Measurements from ENCODE around the gene ANO1. TPM values are rescaled to one million over a fixed set of nuclear protein-coding genes. Genes with fewer than 3 reads are reported as not detected.

The ANO1 gene
- total RNA-seq, 8 experiments from 2014 or later: 0.20 to 0.71 (median 0.29) TPM; not detected in 2

DNA sequence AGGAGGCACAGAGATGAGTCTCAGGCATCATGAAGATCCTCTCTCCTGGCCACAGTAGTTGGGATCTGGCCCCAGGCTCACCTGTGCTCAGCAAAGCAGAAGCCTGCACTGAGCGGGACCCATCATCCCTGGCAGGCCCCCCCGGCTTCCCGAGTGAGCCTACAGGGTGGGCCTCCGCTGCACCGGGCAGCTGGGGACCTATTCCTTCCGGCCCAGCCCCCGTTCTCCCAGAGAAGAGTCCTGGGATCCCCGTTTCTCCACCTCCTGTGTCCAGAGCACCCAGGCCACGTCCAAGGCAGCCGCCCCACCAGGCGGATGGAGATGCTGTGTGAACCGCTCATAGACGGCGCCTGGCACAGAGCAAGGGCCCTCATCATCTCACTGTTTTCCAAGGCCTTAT, 52.5 kb downstream of the ANO1 start:
- no peak overlapping the region for H3K27ac ChIP-seq
- in situ Hi-C loops (cut with MboI; ENCODE audit: low pct_unique_long_range_greater_than_20kb in 2 of 9, low sequenced_read_pairs in 9 of 9, unreplicated experiment in 9 of 9): no loop called here
- no peak for ATAC-seq (replicated peaks in 6 of 8)
- 89 to 96% (median 91%) methylated on average over 2 to 10 of the region's 14 CpGs; no CpG with 5 or more reads in 6 of the 10 experiments for WGBS, 10 experiments
- H3K4me1 ChIP-seq (replicated peaks in 1 of 2): peaks cover 9 to 16% of the 10 kb centered on the region in 2 donors
- no peak overlapping the region for H3K4me3 ChIP-seq

DNA sequence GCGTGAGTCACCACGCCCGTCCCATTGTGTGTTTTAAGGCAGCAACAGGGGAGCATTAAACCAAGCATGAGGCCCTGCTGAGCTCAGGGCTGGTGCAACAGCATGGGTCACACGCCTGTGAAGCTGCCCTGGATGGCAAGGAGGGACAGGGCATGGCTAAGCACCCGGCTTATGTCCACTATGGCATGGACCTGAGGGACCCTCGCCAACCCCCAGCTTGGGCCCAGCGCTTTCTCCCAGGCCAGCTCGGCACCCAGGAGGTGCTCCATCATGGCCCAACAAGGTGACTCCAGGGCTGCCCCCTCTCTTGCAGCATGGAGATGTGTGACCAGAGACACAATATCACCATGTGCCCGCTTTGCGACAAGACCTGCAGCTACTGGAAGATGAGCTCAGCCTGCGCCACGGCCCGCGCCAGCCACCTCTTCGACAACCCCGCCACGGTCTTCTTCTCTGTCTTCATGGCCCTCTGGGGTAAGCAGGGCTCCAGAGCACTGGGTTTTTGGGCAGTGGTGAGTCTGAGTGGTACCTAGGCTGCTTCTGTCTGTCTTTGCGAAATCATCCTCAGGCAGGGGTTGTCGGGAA, 53.6 kb downstream of the ANO1 start:
- in situ Hi-C loops (cut with MboI; ENCODE audit: low pct_unique_long_range_greater_than_20kb in 2 of 9, low sequenced_read_pairs in 9 of 9, unreplicated experiment in 9 of 9): no loop called here
- 80 to 100% (median 88%) methylated on average over 1 to 11 of the region's 19 CpGs; no CpG with 5 or more reads in 7 of the 10 experiments for WGBS, 10 experiments
- Histone ChIP-seq H3K4me1 (replicated peaks in 1 of 2) (peaks cover 12 to 18% of the 10 kb centered on the region in 2 donors), H3K4me3 (no peak overlapping the region), H3K27ac (no peak overlapping the region)
- ATAC-seq (replicated peaks in 6 of 8): no peak

- H3K4me1 ChIP-seq (replicated peaks in 1 of 2): peaks cover 12 to 18% of the 10 kb centered on the region in 2 donors
- in situ Hi-C loops (cut with MboI; ENCODE audit: low pct_unique_long_range_greater_than_20kb in 2 of 9, low sequenced_read_pairs in 9 of 9, unreplicated experiment in 9 of 9): no loop called here
- H3K4me3 ChIP-seq: no peak overlapping the region
- 70 to 75% methylated on average over 2 of the region's 6 CpGs; no CpG with 5 or more reads in 8 of the 10 experiments for WGBS, 10 experiments
- ATAC-seq (replicated peaks in 6 of 8): no peak
- no peak overlapping the region for H3K27ac ChIP-seq
Measured at GRCh38 chr11:70132641-70133040, 54.5 kb downstream of the ANO1 start.

DNA sequence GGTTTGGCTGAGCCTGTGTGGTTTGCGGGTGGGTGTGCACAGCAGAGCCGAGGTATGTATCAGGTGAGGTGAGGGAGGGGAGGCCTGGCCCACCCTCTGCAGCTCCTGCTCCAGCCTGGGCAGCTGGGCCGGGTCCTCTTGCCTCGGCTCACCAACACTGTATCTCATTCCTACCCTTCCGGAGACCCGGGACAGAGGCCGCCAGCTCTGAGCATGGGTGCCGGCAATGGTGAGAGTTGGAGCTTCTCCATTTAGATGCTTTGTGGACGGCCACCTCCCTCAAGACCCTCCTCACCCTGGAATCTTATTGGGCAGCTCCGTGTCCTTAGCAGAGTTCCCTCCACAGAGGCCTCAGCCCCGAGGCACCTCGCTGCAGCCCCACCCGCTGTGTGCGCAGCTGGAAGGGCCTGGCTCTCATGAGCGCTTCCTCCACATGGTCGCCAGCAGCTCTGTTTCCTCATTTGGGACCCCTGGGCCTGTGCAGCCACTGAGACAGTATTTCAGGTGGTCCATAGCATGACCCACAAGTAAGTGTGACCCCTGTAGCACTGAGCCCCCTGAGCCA, 55.7 kb downstream of the ANO1 start:
- Histone ChIP-seq H3K27ac (no peak overlapping the region), H3K4me1 (replicated peaks in 1 of 2) (peaks cover 12% of the 10 kb centered on the region in 2 donors), H3K4me3 (no peak overlapping the region)
- peak in 3 of 8 experiments; percentile 17 to 94 (median 59) for ATAC-seq (replicated peaks in 6 of 8)
- in situ Hi-C loops (cut with MboI; ENCODE audit: low pct_unique_long_range_greater_than_20kb in 2 of 9, low sequenced_read_pairs in 9 of 9, unreplicated experiment in 9 of 9): no loop called here
- WGBS, 10 experiments: 0 to 100% (median 80%) methylated on average over 1 to 8 of the region's 16 CpGs; no CpG with 5 or more reads in 3 of the 10 experiments

DNA sequence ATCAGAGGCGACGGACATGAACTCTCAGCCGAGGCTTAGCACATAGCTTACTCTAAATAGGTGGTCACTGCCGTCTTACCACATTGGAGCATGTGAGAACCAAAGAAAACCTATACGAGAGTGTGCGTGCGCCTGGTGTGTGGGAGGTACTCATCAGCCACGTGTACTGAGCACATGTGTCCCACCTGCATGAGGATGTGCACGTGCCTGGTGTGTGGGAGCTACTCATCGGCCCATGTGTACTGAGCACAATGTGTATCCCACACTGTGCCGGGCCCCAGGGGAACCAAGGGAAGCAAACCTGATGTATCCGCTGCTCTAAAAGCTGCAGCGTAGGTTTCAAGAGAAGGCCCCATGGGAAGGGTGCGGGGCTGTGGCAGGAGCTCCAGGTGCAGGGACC, 56.4 kb downstream of the ANO1 start:
- no peak overlapping the region for H3K27ac ChIP-seq
- in situ Hi-C loops (cut with MboI; ENCODE audit: low pct_unique_long_range_greater_than_20kb in 2 of 9, low sequenced_read_pairs in 9 of 9, unreplicated experiment in 9 of 9): no loop called here
- WGBS, 10 experiments: 50 to 100% (median 94%) methylated on average over 1 to 10 of the region's 14 CpGs; no CpG with 5 or more reads in 4 of the 10 experiments
- H3K4me1 ChIP-seq (replicated peaks in 1 of 2): peaks cover 9 to 12% of the 10 kb centered on the region in 2 donors
- no peak overlapping the region for H3K4me3 ChIP-seq
- peak in 3 of 8 experiments; percentile 15 to 39 (median 33) for ATAC-seq (replicated peaks in 6 of 8)

DNA sequence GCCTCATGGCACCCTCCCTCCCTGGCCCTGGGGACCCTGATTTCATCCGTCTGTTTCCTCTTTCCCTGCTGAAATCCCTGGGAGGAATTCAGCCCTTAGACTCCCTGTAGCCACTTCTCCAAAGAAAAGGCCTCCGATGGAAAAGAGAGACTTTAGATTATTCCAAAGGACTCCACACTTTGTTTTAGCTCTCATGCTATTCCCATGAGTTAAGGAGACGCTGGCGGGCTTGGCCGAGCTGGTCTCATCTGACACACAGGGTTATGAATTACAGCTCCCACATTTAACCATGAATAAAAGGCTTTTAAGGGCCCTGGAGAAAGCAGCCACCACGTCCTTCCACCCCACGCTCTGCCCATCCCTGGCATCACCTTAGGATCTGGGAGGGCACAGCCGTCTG, 57.0 kb downstream of the ANO1 start:
- Histone ChIP-seq H3K4me3 (no peak overlapping the region), H3K4me1 (replicated peaks in 1 of 2) (peaks cover 9 to 12% of the 10 kb centered on the region in 2 donors), H3K27ac (no peak overlapping the region)
- 60 to 90% (median 75%) methylated on average over 1 to 3 of the region's 8 CpGs; no CpG with 5 or more reads in 3 of the 10 experiments for WGBS, 10 experiments
- peak in 5 of 8 experiments; percentile 16 to 33 (median 24) for ATAC-seq (replicated peaks in 6 of 8)
- in situ Hi-C loops (cut with MboI; ENCODE audit: low pct_unique_long_range_greater_than_20kb in 2 of 9, low sequenced_read_pairs in 9 of 9, unreplicated experiment in 9 of 9): no loop called here

DNA sequence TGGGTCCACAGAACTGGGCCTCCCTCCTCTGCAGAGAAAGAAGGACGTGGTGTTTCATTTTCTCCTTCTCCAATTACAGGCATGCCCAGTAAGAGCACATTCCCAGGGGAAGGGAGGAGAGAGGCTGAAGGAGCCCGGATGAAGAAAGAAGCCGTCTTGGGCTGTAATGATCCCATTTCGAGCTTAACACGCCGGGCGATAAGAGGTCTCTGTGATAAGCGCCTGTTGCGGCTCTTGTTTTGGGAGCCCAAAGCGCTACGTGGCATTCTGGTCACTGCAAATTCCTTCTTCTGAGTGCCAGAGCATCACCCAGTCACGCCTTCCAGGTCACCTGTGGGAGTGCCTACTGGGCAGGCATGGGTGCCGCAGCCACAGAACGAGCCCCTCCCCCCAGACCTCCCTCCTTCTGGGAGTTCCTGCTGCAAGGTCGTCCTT, 57.5 kb downstream of the ANO1 start:
- 0 to 100% (median 63%) methylated on average over 1 to 12 of the region's 15 CpGs; no CpG with 5 or more reads in 3 of the 10 experiments for WGBS, 10 experiments
- no peak overlapping the region for H3K4me3 ChIP-seq
- ATAC-seq (replicated peaks in 6 of 8): peak in 7 of 8 experiments; percentile 12 to 63 (median 16)
- no peak overlapping the region for H3K27ac ChIP-seq
- in situ Hi-C loops (cut with MboI; ENCODE audit: low pct_unique_long_range_greater_than_20kb in 2 of 9, low sequenced_read_pairs in 9 of 9, unreplicated experiment in 9 of 9): no loop called here
- peaks cover 9 to 12% of the 10 kb centered on the region in 2 donors for H3K4me1 ChIP-seq (replicated peaks in 1 of 2)

DNA sequence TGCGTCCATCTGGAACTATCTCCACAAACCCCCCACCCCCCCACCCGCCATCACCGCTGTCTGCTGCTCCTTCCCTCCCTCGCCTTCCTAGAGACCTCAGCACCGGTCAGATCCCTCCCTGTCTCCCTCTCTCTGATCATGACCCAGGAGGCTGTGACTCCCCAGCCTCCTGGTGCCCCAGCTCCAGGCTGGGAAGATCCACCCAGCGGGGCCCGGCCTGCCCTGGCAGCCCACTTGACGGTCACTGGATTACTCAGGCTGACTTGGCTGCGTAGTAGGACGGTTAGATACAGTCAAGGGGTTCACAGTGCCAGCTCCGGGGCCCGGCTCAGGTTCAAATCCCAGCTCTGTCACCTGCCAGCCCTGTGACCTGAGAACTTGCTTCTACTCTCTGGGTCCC, 59.3 kb downstream of the ANO1 start:
- in situ Hi-C loops (cut with MboI; ENCODE audit: low pct_unique_long_range_greater_than_20kb in 2 of 9, low sequenced_read_pairs in 9 of 9, unreplicated experiment in 9 of 9): no loop called here
- Histone ChIP-seq H3K27ac (no peak overlapping the region), H3K4me3 (no peak overlapping the region), H3K4me1 (replicated peaks in 1 of 2) (peaks cover 26 to 27% of the 10 kb centered on the region in 2 donors)
- ATAC-seq (replicated peaks in 6 of 8): no peak
- 60 to 100% (median 83%) methylated on average over 1 to 3 of the region's 12 CpGs; no CpG with 5 or more reads in 6 of the 10 experiments for WGBS, 10 experiments

- peaks cover 30 to 33% of the 10 kb centered on the region in 2 donors for H3K4me1 ChIP-seq (replicated peaks in 1 of 2)
- in situ Hi-C loops (cut with MboI; ENCODE audit: low pct_unique_long_range_greater_than_20kb in 2 of 9, low sequenced_read_pairs in 9 of 9, unreplicated experiment in 9 of 9): no loop called here
- no peak for ATAC-seq (replicated peaks in 6 of 8)
- no peak overlapping the region for H3K4me3 ChIP-seq
- 63 to 100% (median 87%) methylated on average over 2 to 7 of the region's 9 CpGs for WGBS, 10 experiments
- H3K27ac ChIP-seq: no peak overlapping the region
Measured at GRCh38 chr11:70138403-70138802, 60.3 kb downstream of the ANO1 start.

DNA sequence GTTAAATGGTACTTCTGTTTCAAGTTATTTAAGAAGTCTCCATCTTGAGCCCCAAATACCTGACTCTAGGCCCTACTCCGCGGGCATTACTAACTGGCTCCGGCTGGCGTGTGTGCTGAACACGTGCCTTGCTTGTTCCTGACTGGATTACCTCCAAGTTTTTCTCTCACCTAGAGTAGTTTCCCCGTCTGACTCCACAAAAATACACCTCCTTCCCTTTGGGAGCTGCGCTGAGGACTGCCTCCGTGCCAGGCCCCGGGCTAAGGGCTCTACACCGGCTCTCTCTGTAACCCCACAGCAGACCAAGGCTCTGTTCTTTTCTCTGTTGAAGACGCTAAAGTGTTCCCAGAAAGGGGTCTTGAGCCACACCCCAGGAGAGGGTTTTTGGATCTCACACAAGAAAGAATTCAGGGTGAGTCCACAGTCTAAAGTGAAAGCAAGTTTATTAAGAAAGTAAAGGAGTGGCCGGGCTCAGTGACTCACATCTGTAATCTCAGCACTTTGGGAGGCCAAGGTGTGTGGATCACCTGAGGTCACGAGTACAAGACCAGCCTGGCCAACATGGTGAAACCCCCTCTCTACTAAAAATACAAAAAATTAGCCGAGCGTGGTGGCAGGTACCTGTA, 61.8 kb downstream of the ANO1 start:
- Histone ChIP-seq H3K4me1 (replicated peaks in 1 of 2) (peaks cover 30 to 31% of the 10 kb centered on the region in 2 donors), H3K4me3 (no peak overlapping the region), H3K27ac (no peak overlapping the region)
- WGBS, 10 experiments: 17 to 100% (median 93%) methylated on average over 1 to 12 of the region's 15 CpGs
- in situ Hi-C loops (cut with MboI; ENCODE audit: low pct_unique_long_range_greater_than_20kb in 2 of 9, low sequenced_read_pairs in 9 of 9, unreplicated experiment in 9 of 9): no loop called here
- no peak for ATAC-seq (replicated peaks in 6 of 8)

DNA sequence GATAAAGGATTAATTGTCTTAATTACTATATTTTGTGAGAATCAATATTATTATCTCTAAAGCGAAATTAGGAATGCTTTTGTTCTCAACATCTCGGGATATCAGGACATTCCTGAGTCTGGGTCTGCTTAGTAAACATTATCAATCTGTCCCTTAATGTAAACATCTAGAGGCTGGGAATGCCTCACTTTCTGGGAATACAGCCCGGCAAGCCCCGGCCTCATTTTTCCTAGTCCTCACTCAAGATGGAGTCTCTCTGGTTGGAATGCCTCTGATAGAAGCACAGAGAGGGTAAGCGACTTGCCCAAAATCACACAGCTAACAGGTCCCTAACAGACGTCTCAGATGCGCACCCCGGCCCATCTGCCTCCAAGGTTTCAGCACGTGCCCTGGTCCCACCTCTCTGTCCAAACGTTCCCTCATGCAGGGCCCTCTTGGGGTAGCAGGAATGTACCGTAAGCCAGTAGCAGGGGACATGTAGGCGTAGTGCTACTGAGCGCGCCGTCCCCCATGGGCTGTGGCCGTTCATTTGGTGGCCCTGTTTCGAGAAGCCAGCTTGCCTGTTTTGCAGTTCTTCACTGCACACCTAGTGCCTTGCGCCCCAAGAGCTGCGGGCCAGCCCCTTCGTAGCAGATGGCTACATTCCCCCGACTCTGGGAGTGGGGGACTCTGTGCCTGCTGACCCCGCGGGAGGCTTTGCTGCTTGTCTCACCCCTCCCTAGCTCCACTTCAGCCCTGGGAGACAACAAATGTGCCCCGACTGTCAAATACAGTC, 62.8 kb downstream of the ANO1 start:
- 13 to 100% (median 67%) methylated on average over 1 to 10 of the region's 24 CpGs for WGBS, 10 experiments
- in situ Hi-C loops (cut with MboI; ENCODE audit: low pct_unique_long_range_greater_than_20kb in 2 of 9, low sequenced_read_pairs in 9 of 9, unreplicated experiment in 9 of 9): no loop called here
- Histone ChIP-seq H3K4me3 (no peak overlapping the region), H3K27ac (no peak overlapping the region), H3K4me1 (replicated peaks in 1 of 2) (peaks cover 22 to 23% of the 10 kb centered on the region in 2 donors)
- peak in 4 of 8 experiments; percentile 9 to 37 (median 24) for ATAC-seq (replicated peaks in 6 of 8)

GRCh38 chr11:70141486-70142220, 63.5 kb downstream of the ANO1 start:
- in situ Hi-C loops (cut with MboI; ENCODE audit: low pct_unique_long_range_greater_than_20kb in 2 of 9, low sequenced_read_pairs in 9 of 9, unreplicated experiment in 9 of 9): no loop called here
- peak in 7 of 8 experiments; percentile 10 to 73 (median 48) for ATAC-seq (replicated peaks in 6 of 8)
- 1 to 40% (median 8%) methylated on average over 2 to 12 of the region's 20 CpGs; no CpG with 5 or more reads in 1 of the 10 experiments for WGBS, 10 experiments
- Histone ChIP-seq H3K4me1 (replicated peaks in 1 of 2) (peaks cover 30% of the 10 kb centered on the region in 2 donors), H3K27ac (no peak overlapping the region), H3K4me3 (no peak overlapping the region)
